Transverse colon (tissue), 4 donors: Measurements from ENCODE around the gene NOS3.

Experiments
- EP300 ChIP-seq: sonication (generic); formaldehyde crosslinking; IDR thresholded peaks from one replicate; pipeline ENCODE4 v1.6.1; 2017; ENCODE audit warnings: antibody characterized with exemption, low read depth
- POLR2A ChIP-seq: fragments of 450-650 bp; IDR thresholded peaks from one replicate; pipeline ENCODE4 v1.6.1; 2016; ENCODE audit warnings: antibody characterized with exemption, mild to moderate bottlenecking, moderate library complexity
- POLR2AphosphoS5 ChIP-seq, 3 donors: sonication (generic); formaldehyde crosslinking; IDR thresholded peaks; one replicate each; pipeline ENCODE4 v1.6.1; 2016; ENCODE audit warnings: antibody characterized with exemption in 3 of 3
- TF ChIP-seq, protein P1 (sequence below), 5 experiments: fragments of 200-600 bp in 3 of 5; fragments of 450-650 bp in 2 of 5; sonication (generic) in 3 of 5; IDR thresholded peaks; 1 replicate in 2 of 5; 2 replicates in 3 of 5; pipeline ENCODE4 v1.5.1; 2016 to 2017; ENCODE audit warnings: antibody characterized with exemption in 5 of 5, inconsistent platforms in 3 of 5, mild to moderate bottlenecking in 2 of 5, moderate library complexity in 1 of 5

- TF ChIP-seq, protein P1, sequence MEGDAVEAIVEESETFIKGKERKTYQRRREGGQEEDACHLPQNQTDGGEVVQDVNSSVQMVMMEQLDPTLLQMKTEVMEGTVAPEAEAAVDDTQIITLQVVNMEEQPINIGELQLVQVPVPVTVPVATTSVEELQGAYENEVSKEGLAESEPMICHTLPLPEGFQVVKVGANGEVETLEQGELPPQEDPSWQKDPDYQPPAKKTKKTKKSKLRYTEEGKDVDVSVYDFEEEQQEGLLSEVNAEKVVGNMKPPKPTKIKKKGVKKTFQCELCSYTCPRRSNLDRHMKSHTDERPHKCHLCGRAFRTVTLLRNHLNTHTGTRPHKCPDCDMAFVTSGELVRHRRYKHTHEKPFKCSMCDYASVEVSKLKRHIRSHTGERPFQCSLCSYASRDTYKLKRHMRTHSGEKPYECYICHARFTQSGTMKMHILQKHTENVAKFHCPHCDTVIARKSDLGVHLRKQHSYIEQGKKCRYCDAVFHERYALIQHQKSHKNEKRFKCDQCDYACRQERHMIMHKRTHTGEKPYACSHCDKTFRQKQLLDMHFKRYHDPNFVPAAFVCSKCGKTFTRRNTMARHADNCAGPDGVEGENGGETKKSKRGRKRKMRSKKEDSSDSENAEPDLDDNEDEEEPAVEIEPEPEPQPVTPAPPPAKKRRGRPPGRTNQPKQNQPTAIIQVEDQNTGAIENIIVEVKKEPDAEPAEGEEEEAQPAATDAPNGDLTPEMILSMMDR (IDR thresholded peaks at IDR 0.05): no peak
- no peak for TF ChIP-seq EP300
- TF ChIP-seq POLR2AphosphoS5 (IDR thresholded peaks at IDR 0.05): no peak
- no peak for TF ChIP-seq POLR2A
Observed at GRCh38 chr7:150954201-150954985, 36.4 kb upstream of the NOS3 start.
